Myometrial cell (primary cell): ENCODE data around the gene NDNF. TPM values are rescaled to one million over a fixed set of nuclear protein-coding genes. Genes with fewer than 3 reads are reported as not detected.

Experiments
- total RNA-seq: library from RNA; depleted of rRNA; stranded (reverse); fragments of >200 nt; gene quantifications from 2 replicates; pipeline ENCODE4 v1.2.3, GENCODE V29; 2015

The NDNF gene
- not detected in 2 replicates for total RNA-seq

GRCh38 chr4:121072224-121073003 is at the start of gene NDNF:
Gene NDNF, minus strand, starts transcription at chr4:121072535. Its CDS starts 26,698 bp downstream, at chr4:121045837.

Other genes with a start within 250 kb of the NDNF start
- 6.3 and 9.9 TPM in 2 replicates for gene PRDM5, start 149.8 kb downstream of the NDNF start, total RNA-seq
- gene TNIP3, start 91.8 kb upstream of the NDNF start, total RNA-seq: 0.18 TPM in 1 of 2 replicates, not detected in the other